CD4-positive, alpha-beta T cell (primary cell): ENCODE data around the gene ARHGAP26. TPM values are rescaled to one million over a fixed set of nuclear protein-coding genes. Genes with fewer than 3 reads are reported as not detected.

Source experiments
- ATAC-seq: fragments of 200-7000 bp; cut with Tn5 transposase; one replicate; pipeline ENCODE4 v1.10.0; 2022; ENCODE audit warnings: mild to moderate bottlenecking; ENCODE audit not compliant: poor library complexity
- CTCF ChIA-PET: fragments of 350-600 bp; sonication (Branson Sonifier 250); formaldehyde crosslinking; loops from one replicate; lab custom pipeline; 2021; ENCODE audit warnings: antibody characterized with exemption, inconsistent platforms; lab: Charles Lee
- POLR2A ChIA-PET: fragments of 350-600 bp; sonication (Branson Sonifier 250); formaldehyde crosslinking; loops from one replicate; lab custom pipeline; 2021; ENCODE audit warnings: antibody characterized with exemption, inconsistent platforms; lab: Charles Lee
- DNase-seq, 14 experiments: peaks; one replicate each; pipeline ENCODE4 v3.0.0-alpha.2; 2013 to 2020; ENCODE audit warnings: mixed read lengths in 2 of 14
- H3K27ac ChIP-seq, 2 donors: one replicate each; pipeline versions ENCODE4 v1.5.1 to v1.7.0; 2013; ENCODE audit warnings: low read length in 2 of 2, low read depth in 1 of 2, mild to moderate bottlenecking in 1 of 2
- H3K27me3 ChIP-seq, 2 experiments: 1 replicate in 1 of 2; 2 replicates in 1 of 2; pipeline versions ENCODE4 v1.6.1 to v1.7.0; 2013; ENCODE audit warnings: low read length in 2 of 2, control low read depth in 1 of 2, mild to moderate bottlenecking in 1 of 2, moderate library complexity in 1 of 2; ENCODE audit not compliant: insufficient read depth in 2 of 2, control insufficient read depth in 1 of 2
- H3K36me3 ChIP-seq: one replicate; pipeline ENCODE4 v1.6.1; 2013; ENCODE audit warnings: low read length, control low read depth; ENCODE audit not compliant: insufficient read depth
- H3K4me1 ChIP-seq: one replicate; pipeline ENCODE4 v1.6.1; 2013; ENCODE audit warnings: low read length, control low read depth; ENCODE audit not compliant: insufficient read depth
- H3K4me3 ChIP-seq: one replicate; pipeline ENCODE4 v1.5.1; 2013; ENCODE audit warnings: mild to moderate bottlenecking, low read length, moderate library complexity
- H3K9me3 ChIP-seq, 2 experiments: 1 replicate in 1 of 2; 2 replicates in 1 of 2; pipeline versions ENCODE4 v1.6.1 to v1.7.0; 2013; ENCODE audit warnings: low read length in 2 of 2, mild to moderate bottlenecking in 2 of 2, control low read depth in 1 of 2, moderate library complexity in 1 of 2; ENCODE audit not compliant: control insufficient read depth in 1 of 2, insufficient read depth in 1 of 2
- H3K27ac Mint-ChIP-seq: one replicate; pipeline ENCODE4 v1.8.0; 2020; ENCODE audit warnings: mixed read lengths
- H3K27me3 Mint-ChIP-seq: one replicate; pipeline ENCODE4 v1.8.0; 2021; ENCODE audit warnings: mixed read lengths
- H3K36me3 Mint-ChIP-seq: one replicate; pipeline ENCODE4 v1.8.0; 2021; ENCODE audit warnings: low read depth, mixed read lengths
- H3K4me1 Mint-ChIP-seq: one replicate; pipeline ENCODE4 v1.8.0; 2021; ENCODE audit warnings: low read depth, mixed read lengths
- H3K4me3 Mint-ChIP-seq: one replicate; pipeline ENCODE4 v1.8.0; 2020; ENCODE audit warnings: mild to moderate bottlenecking, mixed read lengths
- H3K9me3 Mint-ChIP-seq: one replicate; pipeline ENCODE4 v1.8.0; 2020; ENCODE audit warnings: mixed read lengths
- intact Hi-C, 2 experiments: fragments of 100-400 bp; cut with DNase I in 1 of 2; cut with micrococcal nuclease in 1 of 2; formaldehyde crosslinking; loops; one replicate each; pipeline versions ENCODE4 v1.15.1 to v1.9.0; 2023 to 2025; cut with DNase I, micrococcal nuclease
- total RNA-seq, 174 experiments: library from RNA in 2 of 174; stranded (reverse) in 2 of 174; gene quantifications; one replicate each; pipeline ENCODE4 v1.2.3 and lab custom pipeline; 2021 to 2026
- TF ChIP-seq, protein P1 (sequence below): fragments of 200-600 bp; IDR thresholded peaks from one replicate; pipeline ENCODE4 v1.8.0; 2022; ENCODE audit warnings: antibody characterized with exemption, mild to moderate bottlenecking

The ARHGAP26 gene
- total RNA-seq, 2 experiments from 2014 or later, result 24.9 to 27.3 TPM

DNA sequence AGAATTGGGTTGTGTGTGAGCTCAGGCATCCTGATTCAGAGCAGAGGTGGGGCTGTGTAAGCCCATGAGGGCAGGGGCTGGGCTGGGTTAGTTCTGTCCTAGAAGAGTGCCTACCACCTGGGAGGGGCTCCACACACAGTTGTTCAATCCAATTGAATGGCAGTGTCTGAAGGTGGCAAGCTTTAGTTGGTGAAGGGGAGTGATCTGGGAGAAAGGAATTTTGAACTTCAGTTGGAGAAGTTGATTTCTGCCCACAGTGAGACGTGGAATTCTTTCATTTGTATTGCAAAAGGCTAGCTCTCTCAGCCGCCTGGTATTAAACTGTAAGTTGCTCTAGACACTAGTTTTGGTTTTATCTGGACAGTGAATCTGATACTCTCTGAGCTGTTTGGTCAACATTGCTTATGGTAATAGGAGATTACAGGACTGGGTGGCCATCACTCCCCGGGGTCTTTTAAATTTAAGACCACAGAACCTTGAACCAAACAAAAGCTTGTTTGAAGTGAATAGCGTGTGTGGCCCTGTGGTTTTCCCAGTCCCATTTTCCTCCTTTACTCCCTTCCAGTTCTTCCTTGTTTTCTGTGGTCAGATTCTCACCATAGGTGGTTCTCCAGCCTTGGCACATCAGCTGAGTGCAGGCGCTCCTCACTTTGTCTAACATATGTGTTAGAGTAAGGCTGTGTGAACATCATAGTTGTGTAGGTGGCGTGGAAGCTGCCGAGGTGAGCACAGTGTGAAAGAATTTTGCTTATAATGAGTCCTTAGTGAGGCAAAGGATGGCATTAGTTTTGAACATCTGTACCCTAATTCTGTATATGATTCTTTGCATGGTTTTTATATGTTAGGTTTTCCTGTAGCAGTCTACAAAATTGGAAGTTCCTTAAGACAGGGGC, 78.0 kb downstream of the ARHGAP26 start:
- Mint-ChIP-seq H3K27me3 (no peaks in the 10 kb centered on the region), H3K9me3 (no peaks in the 10 kb centered on the region), H3K4me1 (peaks cover 58% of the 10 kb centered on the region), H3K4me3 (no peak overlapping the region), H3K27ac (no peak overlapping the region), H3K36me3 (no peaks in the 10 kb centered on the region)
- ChIA-PET POLR2A (no interaction called here), CTCF (no interaction called here)
- H3K27me3 ChIP-seq, result no peaks in the 10 kb centered on the region
- no peaks in the 10 kb centered on the region for H3K9me3 ChIP-seq
- H3K4me1 ChIP-seq, result peaks cover 20% of the 10 kb centered on the region
- H3K4me3 ChIP-seq, result no peak overlapping the region
- TF ChIP-seq, protein P1, sequence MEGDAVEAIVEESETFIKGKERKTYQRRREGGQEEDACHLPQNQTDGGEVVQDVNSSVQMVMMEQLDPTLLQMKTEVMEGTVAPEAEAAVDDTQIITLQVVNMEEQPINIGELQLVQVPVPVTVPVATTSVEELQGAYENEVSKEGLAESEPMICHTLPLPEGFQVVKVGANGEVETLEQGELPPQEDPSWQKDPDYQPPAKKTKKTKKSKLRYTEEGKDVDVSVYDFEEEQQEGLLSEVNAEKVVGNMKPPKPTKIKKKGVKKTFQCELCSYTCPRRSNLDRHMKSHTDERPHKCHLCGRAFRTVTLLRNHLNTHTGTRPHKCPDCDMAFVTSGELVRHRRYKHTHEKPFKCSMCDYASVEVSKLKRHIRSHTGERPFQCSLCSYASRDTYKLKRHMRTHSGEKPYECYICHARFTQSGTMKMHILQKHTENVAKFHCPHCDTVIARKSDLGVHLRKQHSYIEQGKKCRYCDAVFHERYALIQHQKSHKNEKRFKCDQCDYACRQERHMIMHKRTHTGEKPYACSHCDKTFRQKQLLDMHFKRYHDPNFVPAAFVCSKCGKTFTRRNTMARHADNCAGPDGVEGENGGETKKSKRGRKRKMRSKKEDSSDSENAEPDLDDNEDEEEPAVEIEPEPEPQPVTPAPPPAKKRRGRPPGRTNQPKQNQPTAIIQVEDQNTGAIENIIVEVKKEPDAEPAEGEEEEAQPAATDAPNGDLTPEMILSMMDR, result no peak
- ATAC-seq, result no peak
- no peak for DNase-seq
- intact Hi-C loops, result no loop called here
- H3K36me3 ChIP-seq, result no peaks in the 10 kb centered on the region
- H3K27ac ChIP-seq, result no peak overlapping the region

DNA sequence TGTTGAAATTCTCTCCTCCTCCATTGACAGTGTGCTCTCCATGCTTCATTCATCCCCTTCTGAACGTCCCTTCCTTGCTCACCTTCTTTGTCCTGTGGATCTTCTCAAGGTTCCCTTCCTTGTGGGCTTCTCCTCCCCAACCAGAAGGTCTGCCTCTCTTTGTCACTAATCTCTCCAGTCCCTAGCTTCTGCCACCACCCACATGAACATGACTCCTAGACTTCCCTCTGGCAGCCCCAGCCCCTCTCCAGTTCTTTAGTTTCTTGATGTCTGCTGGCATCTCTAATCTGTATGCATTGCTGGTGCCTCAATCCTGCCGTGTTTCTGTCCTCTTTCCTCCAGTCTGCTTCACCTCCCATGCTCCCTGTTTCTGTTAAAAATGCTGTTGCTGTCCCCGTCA, 79.3 kb downstream of the ARHGAP26 start:
- peaks cover 20% of the 10 kb centered on the region for H3K4me1 ChIP-seq
- TF ChIP-seq, protein P1, result no peak
- CTCF ChIA-PET, result interaction anchor here (1.4 kb wide), 1 partner anchor 8 kb away, joined by 3 read pairs; no protein-coding TSS in a partner anchor
- no peaks in the 10 kb centered on the region for H3K27me3 ChIP-seq
- H3K4me3 ChIP-seq, result no peak overlapping the region
- H3K27ac ChIP-seq, result no peak overlapping the region
- Mint-ChIP-seq H3K4me1 (peaks cover 58% of the 10 kb centered on the region), H3K9me3 (no peaks in the 10 kb centered on the region), H3K4me3 (no peak overlapping the region), H3K27me3 (no peaks in the 10 kb centered on the region), H3K36me3 (no peaks in the 10 kb centered on the region), H3K27ac (no peak overlapping the region)
- ATAC-seq (no peak), DNase-seq (no peak)
- no peaks in the 10 kb centered on the region for H3K36me3 ChIP-seq
- no peaks in the 10 kb centered on the region for H3K9me3 ChIP-seq
- POLR2A ChIA-PET, result no interaction called here
- intact Hi-C loops, result no loop called here

DNA sequence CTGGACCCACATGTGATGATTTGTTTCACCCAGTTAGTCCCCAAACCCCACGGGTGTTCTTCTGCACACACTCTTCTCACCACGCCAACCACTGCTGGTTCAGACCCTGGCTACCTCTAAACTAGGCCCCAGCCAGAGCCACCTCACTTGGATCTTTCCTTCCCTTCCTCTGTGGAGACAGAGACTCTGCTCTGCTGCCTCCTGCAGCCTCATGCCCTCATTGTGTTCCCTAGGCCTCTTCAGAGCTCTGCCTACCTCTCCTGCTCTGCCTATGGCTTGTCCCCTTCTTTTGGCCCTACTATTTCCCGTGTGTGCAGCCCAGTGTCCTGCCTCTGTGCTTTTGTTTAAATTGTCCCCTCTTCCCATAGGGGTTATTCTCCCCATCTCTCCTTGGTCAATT, 79.7 kb downstream of the ARHGAP26 start:
- DNase-seq (no peak), ATAC-seq (no peak)
- no peaks in the 10 kb centered on the region for H3K9me3 ChIP-seq
- Mint-ChIP-seq H3K4me3 (no peak overlapping the region), H3K9me3 (no peaks in the 10 kb centered on the region), H3K4me1 (peaks cover 56% of the 10 kb centered on the region), H3K36me3 (no peaks in the 10 kb centered on the region), H3K27ac (no peak overlapping the region), H3K27me3 (no peaks in the 10 kb centered on the region)
- TF ChIP-seq, protein P1, result no peak
- CTCF ChIA-PET, result interaction anchor here (1.4 to 2.4 kb wide), 2 partner anchors 8 to 17 kb away, joined by 3 to 9 read pairs; no protein-coding TSS in a partner anchor
- no peaks in the 10 kb centered on the region for H3K27me3 ChIP-seq
- no peaks in the 10 kb centered on the region for H3K36me3 ChIP-seq
- peaks cover 18% of the 10 kb centered on the region for H3K4me1 ChIP-seq
- POLR2A ChIA-PET, result no interaction called here
- intact Hi-C loops, result no loop called here
- H3K27ac ChIP-seq, result no peak overlapping the region
- H3K4me3 ChIP-seq, result no peak overlapping the region
